Iris pigment epithelial cell (primary cell): ENCODE data around the gene GTPBP8.

Experiments
- DNase-seq: peaks from one replicate; pipeline ENCODE4 v3.0.0-alpha.2; 2011; ENCODE audit warnings: low read depth

Gene GTPBP8

DNA sequence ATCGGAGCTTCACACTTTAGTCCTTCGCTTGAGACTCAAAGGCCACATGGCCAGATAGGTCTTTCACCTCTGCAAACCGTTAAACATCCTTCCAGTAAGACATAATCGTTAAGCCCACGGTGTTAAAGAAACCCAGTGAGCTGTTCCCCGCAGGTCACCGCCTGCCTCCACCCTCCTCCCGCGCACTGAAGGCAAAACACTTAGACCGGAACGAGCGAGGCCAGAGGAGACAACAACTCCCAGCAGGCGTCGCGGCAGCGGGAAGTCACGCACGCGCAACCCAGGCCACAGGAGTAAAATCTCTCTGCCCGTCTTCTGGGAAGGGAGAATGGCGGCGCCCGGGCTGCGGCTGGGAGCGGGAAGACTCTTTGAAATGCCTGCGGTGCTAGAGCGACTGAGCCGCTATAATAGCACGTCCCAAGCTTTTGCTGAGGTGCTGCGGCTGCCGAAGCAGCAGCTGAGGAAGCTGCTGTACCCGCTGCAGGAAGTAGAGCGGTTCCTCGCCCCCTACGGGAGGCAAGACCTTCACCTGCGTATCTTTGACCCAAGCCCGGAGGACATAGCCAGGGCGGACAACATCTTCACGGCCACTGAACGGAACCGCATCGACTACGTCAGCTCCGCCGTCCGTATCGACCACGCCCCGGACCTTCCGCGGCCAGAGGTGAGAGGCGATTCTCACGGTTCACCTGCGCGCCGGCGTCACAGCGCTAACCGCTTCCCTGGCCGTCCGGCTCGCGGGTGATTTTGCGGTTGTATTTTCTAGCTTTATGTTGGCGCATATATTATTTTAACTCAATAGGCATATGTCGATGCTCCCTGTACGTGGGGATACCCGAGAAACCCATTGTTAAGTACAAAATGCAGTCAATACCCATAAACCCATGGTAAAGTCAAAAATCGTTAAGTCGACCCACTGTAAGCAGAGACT is at the start of gene GTPBP8:
TSS of gene GTPBP8 (plus strand) at position 313 of the 931 bp plus-strand sequence. CDS start at position 329, 16 bp downstream.
- peak; percentile 91 for DNase-seq

DNA sequence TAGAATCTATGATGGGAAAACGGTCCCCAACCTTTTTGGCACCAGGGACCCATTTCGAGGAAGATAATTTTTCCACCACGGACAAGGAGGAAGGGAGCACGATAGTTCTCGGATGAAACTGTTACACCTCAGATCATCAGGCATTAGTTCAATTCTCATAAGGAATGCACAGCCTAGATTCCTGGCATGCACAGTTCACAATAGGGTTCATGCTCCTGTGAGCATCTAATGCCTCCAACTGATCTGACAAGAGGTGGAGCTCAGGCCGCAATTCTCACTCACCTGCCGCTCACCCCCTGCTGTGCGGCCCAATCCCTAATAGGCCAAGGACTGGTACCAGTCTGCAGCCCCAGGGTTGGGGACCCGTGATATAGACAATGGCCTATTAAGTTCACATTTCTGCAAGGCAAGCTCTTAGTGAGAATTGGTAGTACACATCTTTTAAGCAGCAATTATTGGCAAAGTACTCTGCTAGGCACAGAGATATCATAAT is 42.4 kb upstream of the GTPBP8 start:
- DNase-seq: no peak

DNA sequence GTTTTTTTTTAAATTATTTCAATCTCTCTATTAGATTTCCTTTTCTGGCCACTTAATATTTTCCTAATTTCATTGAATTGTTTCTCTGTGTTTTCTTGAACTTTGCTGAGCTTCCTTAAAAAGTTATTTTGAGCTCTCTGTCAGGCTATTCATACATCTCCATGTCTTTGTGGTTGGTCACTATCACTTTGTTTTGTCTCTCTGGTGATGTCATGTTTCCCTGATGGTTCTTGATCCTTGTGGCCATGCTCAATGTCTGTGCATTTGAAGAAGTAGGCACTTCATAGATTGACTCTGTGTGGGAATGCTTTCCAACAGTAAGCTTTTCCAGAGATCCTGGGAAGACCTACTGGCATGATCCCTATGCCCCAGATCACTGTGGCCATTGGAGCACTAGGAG is 34.4 kb upstream of the GTPBP8 start:
- no peak for DNase-seq

DNA sequence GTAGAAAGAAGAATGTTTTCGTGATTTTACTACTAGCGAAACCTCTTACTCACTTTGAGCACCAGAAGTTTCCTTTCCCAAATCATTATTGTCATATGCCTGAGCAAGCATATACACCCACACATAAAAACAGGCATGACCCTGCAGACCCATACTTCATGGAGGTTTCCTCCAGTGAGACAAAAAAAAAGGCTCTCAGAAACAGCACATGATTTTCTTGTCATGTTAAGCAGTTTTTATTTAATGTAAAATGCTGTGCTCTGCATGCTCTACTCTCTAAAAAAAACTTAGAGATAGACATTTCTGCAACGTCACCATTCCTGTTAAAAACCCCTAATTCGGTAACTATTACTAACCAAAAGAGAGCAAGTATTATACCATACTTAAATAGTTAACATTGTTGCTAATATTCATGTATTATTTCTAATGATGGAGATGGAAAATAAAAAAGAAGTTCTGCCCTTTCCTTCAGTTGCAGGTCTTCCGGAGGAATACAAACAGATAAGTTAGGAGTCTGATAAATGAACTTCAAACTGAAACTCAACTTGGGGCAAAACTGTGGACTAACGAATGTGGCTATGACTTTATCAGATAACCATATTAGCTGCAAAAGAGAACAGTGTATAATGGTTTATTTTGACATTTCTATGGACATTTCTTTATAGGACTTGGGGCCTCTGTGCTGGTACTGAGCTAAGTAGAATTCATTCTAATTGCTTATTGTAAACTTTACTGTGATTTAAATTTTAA is 31.8 kb upstream of the GTPBP8 start:
- no peak for DNase-seq

DNA sequence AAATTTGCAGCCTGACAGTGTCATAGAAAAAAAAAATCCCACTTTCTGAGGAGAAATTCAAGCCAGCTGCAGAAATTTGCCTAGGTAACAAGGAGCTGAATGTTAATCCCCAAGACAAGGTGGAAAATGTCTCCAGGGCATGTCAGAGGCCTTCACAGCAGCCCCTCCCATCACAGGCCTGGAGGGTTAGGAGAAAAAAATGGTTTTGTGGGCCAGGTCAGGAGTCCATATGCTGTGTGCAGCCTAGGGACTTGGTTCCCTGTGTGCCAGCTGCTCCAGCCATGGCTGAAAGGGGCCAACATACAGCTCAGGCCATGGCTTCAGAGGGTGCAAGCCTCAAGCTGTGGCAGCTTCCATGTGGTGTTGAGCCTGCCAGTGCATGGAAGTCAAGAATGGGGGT is 27.1 kb upstream of the GTPBP8 start:
- no peak for DNase-seq

DNA sequence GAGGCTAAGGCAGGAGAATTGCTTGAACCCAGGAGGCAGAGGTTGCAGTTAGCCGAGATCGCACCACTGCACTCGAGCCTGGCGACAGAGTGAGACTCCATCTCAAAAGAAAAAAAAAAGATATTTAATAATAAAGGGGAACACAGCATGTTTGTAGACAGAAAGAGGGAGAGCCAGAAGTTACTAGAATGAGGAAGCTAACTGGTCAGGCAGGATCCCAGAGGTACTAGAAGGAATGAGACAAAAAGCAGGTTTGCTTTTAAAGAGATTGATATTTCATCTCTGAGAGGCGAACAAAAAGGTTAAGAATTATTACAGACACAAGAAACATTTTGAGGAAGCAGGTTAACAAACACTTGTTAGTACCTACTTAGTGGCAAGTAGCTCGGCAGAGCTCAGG is 25.1 kb upstream of the GTPBP8 start:
- no peak for DNase-seq

DNA sequence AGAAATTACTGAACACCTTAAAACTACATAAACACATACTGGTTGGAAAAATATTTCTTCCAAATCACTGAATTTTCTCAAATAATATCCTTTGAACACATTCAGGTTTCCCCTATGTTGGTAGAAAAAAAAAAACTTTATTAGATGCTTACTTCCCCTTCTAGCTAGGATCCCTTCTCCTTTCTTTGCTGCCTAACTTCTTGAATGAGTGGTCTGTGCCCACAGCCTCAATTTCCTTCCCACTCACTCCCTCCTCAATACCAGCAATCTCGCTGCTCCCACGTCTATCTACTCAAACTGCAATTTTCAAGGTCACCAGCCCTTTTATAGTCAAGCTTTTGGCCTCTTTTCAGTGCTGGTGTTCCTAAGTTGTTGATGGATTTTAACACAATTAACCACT is 24.2 kb upstream of the GTPBP8 start:
- DNase-seq: no peak

DNA sequence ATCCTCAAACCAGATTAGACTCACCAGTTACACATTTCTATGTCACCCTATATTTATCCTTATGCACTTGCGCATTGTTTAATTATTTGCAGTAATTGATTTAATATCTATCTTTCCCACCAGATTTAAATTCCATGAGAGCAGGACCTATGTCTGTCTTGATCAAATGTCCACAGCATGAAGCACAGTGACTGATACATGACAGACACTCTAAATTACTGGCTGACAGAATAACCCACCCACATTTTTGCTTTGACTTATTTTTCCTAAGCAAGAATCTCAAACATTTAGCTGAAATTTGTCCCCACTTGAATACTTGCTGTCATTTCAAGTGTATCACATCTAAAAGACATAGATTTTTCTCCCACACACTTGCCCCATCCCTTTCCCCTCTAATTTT is 23.4 kb upstream of the GTPBP8 start:
- DNase-seq: no peak

DNA sequence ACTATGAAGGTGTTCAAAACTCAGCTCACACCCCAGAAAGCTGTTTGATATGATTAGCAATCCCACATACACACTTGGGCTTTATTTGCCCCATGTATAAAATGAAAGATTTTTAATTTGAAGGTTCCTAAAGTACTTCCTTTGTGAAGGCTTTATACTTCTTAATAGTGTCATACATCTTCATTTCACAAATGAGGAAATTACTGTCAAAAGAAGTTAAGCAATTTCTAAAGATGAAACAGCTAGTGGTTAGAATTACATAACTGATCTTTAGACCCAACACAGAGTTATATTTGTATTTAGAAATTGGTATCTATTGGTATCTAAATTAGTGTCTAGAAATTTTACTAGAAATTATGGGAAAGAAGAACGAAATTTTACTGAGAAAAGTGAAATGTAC is 23.0 kb upstream of the GTPBP8 start:
- DNase-seq: no peak

DNA sequence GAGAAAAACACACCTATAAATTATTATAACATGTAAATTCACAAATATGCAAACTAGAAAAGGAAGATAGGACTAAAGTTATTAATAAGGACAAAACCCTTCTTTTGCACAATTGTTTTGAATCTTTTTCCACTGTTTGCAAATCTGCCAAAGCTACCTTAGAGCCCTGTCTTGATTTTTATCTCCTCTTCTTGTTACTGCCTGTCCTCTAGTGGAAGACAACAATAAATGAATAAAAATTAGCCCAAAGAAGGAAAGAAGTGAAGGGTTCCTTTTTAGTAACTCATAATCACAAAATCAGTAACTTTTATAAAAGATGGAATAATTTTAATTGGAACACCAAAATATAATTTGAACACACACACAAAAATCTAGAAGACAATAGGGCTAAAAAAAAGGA is 18.6 kb upstream of the GTPBP8 start:
- DNase-seq: no peak

DNA sequence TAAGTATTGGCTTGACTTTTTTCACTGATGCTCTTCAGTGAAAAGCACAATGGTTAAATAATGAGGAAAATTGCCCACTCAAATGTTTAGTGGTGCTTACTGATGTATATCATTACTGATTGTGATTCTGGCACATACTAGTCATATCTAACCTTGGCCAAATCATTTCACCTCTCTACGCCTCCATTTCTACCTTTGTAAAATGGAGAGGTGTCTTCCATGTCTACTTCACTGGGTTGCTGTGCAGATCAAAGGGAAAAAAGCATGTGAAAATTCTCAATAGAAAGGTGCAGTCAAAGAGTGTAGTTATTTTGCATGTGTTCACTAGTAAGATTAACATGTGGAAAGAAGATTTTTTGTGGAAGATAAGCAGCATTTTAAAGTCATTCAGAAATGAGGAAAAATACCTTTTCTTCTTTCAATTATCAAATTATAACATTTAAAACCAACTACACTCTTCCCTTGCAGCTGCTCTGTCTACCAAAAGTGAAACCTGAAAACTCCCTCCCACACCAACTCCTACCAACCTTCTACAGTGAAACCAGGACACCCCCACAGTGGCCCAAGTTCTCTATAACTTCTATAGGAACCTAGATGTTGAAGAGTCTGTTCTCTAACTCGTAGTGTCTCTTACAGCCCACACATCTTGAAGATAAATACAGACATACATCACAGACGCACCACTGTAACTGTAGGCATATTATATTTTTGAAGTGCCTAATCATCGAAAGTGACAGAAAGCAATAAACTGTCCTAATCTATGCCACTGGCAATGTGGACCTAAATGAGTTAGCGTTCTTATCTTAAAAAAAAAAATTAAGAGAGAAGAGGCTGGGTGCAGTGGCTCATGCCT is 17.2 kb upstream of the GTPBP8 start:
- no peak for DNase-seq

DNA sequence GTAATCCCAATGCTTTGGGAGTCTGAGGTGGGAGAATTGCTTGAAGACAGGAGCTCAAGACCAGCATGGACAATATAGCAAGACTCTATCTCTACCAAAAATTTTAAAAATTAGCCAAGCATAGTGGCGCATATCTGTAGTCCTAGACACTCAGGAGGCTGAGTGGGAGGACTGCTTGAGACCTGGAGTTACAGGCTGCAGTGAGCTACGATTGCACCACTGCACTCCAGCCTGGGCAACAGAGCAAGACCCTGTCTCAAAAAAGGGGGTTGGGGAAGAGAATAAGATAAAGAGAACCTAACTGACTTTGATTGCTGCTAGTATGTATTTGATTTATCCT is 16.6 kb upstream of the GTPBP8 start:
- no peak for DNase-seq

DNA sequence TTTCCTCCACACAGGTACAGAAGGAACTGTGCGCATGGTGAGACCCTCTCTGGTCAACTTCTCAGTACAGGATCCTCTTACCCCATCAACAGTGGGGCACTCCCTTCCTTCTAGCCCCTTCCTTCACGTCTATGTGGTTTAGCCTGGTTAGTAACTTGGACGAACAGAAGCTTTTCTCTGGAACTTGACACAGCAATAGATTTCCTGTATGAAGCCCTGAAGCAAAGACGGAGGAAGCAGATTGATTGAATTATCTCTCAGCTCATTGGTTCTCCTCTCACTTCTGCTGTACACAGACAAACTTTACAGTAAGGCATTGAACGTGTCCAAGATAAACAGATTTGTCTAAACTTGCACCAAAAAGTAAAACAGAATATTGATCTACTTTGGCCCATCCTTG is 15.9 kb upstream of the GTPBP8 start, which contains the start of gene CD200R1:
TSS of gene CD200R1 (minus strand) at position 210 of the 400 bp plus-strand sequence. CDS start 246 bp downstream, outside the sequence.
- DNase-seq: no peak

DNA sequence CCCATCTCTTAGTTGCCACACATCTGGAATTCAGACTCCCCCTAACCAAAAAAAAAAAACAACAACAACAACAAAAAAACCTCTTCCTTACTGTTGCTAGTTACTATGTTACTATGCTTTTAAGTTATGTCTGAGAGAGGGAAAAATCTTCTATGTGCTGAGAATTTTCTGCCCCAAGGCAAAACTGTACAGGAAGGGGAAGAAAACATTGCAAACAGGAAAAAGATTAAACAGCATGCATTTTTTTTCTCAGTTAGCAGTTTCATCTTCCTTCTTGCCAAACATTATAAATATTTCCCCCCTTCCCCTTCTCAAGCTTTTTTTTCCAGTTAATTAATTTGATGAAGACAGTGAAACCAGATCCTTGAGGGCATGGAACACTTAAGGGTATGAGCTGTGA is 14.8 kb upstream of the GTPBP8 start:
- DNase-seq: no peak

DNA sequence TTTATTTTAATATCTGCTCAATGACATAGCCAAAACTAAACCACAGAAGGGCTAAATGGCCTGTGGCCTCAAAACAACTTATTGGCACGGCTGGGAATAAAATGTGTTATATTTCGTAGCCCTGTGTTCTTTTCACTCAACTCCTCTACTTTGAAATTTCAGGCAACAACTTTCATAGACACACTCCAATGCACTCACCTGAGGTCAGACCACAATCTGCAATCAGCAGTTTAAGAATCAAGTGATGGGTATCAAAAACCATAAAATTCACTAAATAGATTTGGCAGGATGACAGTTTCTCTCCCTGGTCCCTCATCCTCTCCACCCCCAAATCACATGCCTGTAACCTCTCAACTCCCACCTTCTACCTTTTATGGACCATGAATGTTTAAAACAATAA is 13.8 kb upstream of the GTPBP8 start:
- no peak for DNase-seq

DNA sequence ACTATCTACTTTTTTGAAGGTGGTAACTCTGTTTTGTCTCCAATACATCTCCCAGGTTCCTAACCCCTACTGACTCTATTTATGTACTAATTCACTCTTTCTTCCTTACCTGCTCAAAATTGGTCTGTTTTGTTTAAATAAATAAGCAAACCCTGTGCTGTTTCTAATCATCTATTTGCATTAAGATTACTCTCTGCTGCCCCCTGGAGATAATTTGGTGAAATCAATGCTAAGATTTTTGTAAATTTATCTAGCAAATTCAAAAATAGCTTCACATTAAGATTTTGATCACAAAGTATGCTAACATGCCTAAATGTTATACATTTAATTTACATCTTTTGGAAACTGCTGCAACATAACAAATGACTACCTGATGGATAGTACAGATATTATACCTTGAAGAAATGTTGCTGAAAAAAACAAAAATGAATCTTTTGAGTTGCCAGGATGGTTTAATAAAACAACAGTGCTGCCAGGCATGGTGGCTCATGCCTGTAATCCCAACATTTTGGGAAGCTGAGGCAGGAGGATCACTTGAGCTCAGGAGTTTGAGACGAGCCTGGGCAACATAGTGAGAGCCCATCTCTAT is 11.4 kb upstream of the GTPBP8 start:
- peak; percentile 35 for DNase-seq

DNA sequence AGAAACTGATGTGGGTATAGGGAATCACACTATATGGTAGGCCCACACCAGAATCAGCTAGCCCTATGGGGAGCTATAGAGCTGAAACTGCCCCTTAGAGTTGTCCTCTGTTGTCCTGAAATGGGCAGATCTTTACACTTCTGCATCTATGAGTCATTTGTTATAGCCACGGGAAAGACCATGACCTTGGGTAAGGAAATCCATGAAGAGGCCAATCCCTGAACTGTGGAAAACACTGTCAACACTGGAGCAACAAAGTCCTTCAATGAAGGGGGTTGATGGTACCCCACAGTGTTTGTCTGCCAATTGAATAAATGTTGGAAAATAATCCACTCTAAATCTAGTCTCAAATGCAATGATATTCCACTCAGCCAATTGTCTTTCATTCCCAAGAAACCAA is 10.7 kb upstream of the GTPBP8 start:
- peak; percentile 2 for DNase-seq

DNA sequence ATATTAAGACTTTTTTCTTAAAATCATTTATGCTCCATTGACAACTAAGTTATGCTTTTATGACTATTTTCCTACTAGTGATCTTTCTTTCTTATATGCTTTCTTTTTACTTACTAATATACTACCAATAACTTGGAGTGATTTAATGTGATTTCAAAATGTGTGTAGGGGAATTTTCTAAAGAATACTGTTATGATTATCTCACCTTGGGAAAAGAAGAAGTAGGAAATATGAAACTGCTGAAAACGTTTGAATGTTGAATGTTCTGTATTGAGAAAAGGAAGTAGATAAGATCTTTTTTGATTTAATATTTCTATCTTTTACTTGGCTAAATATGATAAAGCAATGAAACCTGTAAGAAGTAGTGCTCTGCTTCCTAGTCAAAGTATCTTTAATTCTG is 8.1 kb upstream of the GTPBP8 start:
- no peak for DNase-seq

DNA sequence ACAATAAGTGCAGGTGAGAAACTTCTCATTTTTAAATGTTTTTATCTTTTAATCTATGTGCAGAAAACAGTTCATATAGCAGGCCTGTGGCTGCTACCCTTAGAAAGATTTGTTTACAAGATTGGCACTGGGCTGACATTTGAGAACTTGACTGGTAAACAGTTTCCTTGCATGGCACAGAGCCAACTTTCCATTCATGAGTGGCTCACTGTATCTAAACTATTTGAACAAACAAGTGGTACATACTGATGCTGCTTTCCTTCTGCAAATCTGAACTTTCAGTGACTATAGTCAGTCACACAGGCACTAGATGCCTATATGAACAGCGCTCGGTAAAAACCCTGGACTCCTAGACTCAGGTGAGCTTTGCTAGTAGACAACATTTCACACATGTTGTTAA is 6.3 kb upstream of the GTPBP8 start:
- DNase-seq: peak; percentile 49

DNA sequence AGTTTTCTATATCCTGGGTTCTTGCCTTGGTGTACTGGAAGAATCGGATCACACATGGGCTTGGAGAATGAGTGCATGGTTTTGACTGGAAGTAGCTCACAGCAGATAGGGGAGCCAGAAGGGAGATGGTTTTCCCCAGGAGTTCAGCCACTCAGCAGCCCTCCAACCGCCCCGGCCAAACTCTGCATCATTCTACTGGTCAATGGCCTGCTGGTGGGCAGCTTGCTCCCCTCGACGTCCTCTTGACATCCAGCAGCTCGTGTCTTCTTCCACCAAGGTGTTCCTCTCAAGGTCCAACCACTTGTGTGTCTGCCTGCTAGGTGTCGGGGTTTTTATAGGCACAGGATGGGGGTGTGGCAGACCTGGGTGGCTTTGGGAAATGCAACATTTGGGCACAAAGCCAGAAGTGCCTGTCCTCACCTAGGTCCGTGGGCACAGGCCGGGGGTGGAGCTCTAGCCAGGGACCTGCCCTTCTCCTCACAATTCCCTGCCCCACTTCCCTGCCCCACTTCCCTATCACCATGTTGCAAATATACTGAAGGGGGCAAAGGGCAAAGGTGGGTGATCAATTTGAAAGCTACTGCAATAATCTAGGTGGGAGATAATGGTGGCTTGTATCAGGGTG is 3.0 kb upstream of the GTPBP8 start:
- no peak for DNase-seq

DNA sequence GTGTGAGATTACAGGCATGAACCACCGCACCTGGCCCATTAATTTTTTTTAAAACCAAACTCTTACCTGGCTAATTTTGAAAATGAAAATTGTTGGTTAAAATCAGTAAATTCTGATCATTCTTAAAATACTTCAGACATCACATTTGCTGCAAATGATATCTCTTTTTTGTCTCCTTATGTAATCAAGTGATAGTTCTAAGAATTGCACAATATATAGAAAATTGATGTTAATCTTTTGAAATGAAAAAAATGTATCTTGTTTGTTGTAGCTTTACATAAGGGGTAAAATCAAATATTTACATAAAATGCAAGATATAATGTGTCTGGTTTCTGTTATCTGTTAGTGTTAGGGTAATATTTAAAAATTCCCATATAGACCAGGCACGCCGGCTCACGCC is 5.0 kb downstream of the GTPBP8 start:
- no peak for DNase-seq
